Right lobe of liver (tissue), 6 donors: ENCODE measurements around the gene ALPL. TPM values are rescaled to one million over a fixed set of nuclear protein-coding genes. Genes with fewer than 3 reads are reported as not detected.

Experiments
- ATAC-seq, 4 donors: fragments of 200-7000 bp; cut with Tn5 transposase; one replicate each; pipeline ENCODE4 v1.9.1; 2020; ENCODE audit warnings: mild to moderate bottlenecking in 4 of 4, moderate library complexity in 4 of 4
- DNase-seq, 3 donors: peaks; one replicate each; pipeline ENCODE4 v3.0.0-alpha.2; 2020
- H3K27ac ChIP-seq, 3 donors: fragments of 200-600 bp; one replicate each; pipeline ENCODE4 v1.8.0; 2022
- H3K27me3 ChIP-seq, 2 donors: fragments of 200-600 bp; one replicate each; pipeline ENCODE4 v1.8.0; 2022
- H3K36me3 ChIP-seq, 4 donors: fragments of 200-600 bp; sonication (generic) in 1 of 4; one replicate each; pipeline versions ENCODE4 v1.5.1 to v1.8.0; 2017 to 2022; ENCODE audit warnings: control low read depth in 1 of 4
- H3K4me1 ChIP-seq, 4 donors: fragments of 200-600 bp; sonication (generic) in 1 of 4; one replicate each; pipeline versions ENCODE4 v1.5.1 to v1.8.0; 2017 to 2022; ENCODE audit warnings: control low read depth in 1 of 4
- H3K4me3 ChIP-seq, 3 donors: fragments of 200-600 bp; one replicate each; pipeline ENCODE4 v1.8.0; 2022
- H3K9me3 ChIP-seq, 4 donors: fragments of 200-600 bp; sonication (generic) in 1 of 4; one replicate each; pipeline versions ENCODE4 v1.5.1 to v1.8.0; 2017 to 2022; ENCODE audit warnings: control low read depth in 1 of 4
- CTCF ChIP-seq, 4 donors: fragments of 200-600 bp in 3 of 4; fragments of 450-650 bp in 1 of 4; IDR thresholded peaks; one replicate each; pipeline versions ENCODE4 v1.5.1 to v1.8.0; 2016 to 2022; ENCODE audit warnings: antibody characterized with exemption in 4 of 4, mild to moderate bottlenecking in 2 of 4
- POLR2A ChIP-seq: fragments of 450-650 bp; IDR thresholded peaks from one replicate; pipeline ENCODE4 v1.6.1; 2017; ENCODE audit warnings: antibody characterized with exemption, mild to moderate bottlenecking
- WGBS: methylation state at CpG from one replicate; pipeline ENCODE4 v1.1.6; 2018; ENCODE audit warnings: low coverage, low lambda C conversion rate; ENCODE audit not compliant: insufficient coverage; ENCODE audit errors: missing lambda C conversion rate; 5-methylcytosine and 5-hydroxymethylcytosine counted together
- intact Hi-C, 2 donors: fragments of 100-400 bp; cut with DNase I; formaldehyde crosslinking; loops; one replicate each; pipeline versions ENCODE4 v1.11.2 to v1.14.1; 2022
- total RNA-seq, 6 experiments: library from RNA; depleted of rRNA in 2 of 6; stranded (reverse); fragments of >200 nt in 2 of 6; fragmentation: NEBNext Ultra II Directional in 3 of 6; extraction: Animal tissue kit (Norgen Biotek cat#: 25700) in 3 of 6; gene quantifications; one replicate each; pipeline versions ENCODE4 v1.1.0 to v1.2.4, GENCODE V29; 2016 to 2023
- donor health status: DM: no; HTN: yes; CAD: no.
- donor health status: DM: no; HTN: no; CAD: no.
- donor health status: DM: no; HTN: no; CAD: no.
- donor health status: DM: no; HTN: yes; CAD: no.
- donor health status: DM: no; HTN: yes; CAD: no.

Gene ALPL
- total RNA-seq, 6 experiments from 2014 or later: 23.2 to 81.5 (median 48.1) TPM

GRCh38 chr1:21603177-21604138, 94.2 kb downstream of the ALPL start:
- DNase-seq (no peak), ATAC-seq (no peak)
- Histone ChIP-seq H3K9me3 (no peaks in the 10 kb centered on the region), H3K4me3 (no peak overlapping the region), H3K4me1 (no peaks in the 10 kb centered on the region), H3K27me3 (no peaks in the 10 kb centered on the region), H3K36me3 (no peaks in the 10 kb centered on the region), H3K27ac (no peak overlapping the region)
- intact Hi-C loops: no loop called here
- WGBS: 82% methylated on average over 10 of the region's 39 CpGs
- TF ChIP-seq POLR2A (no peak), CTCF (IDR thresholded peaks at IDR 0.05) (no peak)

- Histone ChIP-seq H3K4me1 (no peaks in the 10 kb centered on the region), H3K27me3 (no peaks in the 10 kb centered on the region), H3K36me3 (no peaks in the 10 kb centered on the region), H3K27ac (no peak overlapping the region), H3K9me3 (no peaks in the 10 kb centered on the region), H3K4me3 (no peak overlapping the region)
- TF ChIP-seq CTCF (IDR thresholded peaks at IDR 0.05) (no peak), POLR2A (no peak)
- 83% methylated on average over 9 of the region's 12 CpGs for WGBS
- ATAC-seq: no peak
- intact Hi-C loops: no loop called here
- no peak for DNase-seq
Measured at GRCh38 chr1:21604208-21604957, 95.2 kb downstream of the ALPL start.

GRCh38 chr1:21605012-21605715, 95.9 kb downstream of the ALPL start:
- no peak overlapping the region for H3K4me3 ChIP-seq
- TF ChIP-seq POLR2A (no peak), CTCF (IDR thresholded peaks at IDR 0.05) (no peak)
- no peaks in the 10 kb centered on the region for H3K9me3 ChIP-seq
- DNase-seq (no peak), ATAC-seq (no peak)
- intact Hi-C loops: no loop called here
- 70% methylated on average over 2 of the region's 7 CpGs for WGBS
- H3K4me1 ChIP-seq: no peaks in the 10 kb centered on the region
- no peak overlapping the region for H3K27ac ChIP-seq
- no peaks in the 10 kb centered on the region for H3K36me3 ChIP-seq
- H3K27me3 ChIP-seq: no peaks in the 10 kb centered on the region

GRCh38 chr1:21605964-21606705, 96.9 kb downstream of the ALPL start:
- H3K36me3 ChIP-seq: no peaks in the 10 kb centered on the region
- DNase-seq: no peak
- no CpG with 5 or more reads among the region's 15 CpGs for WGBS
- no peaks in the 10 kb centered on the region for H3K4me1 ChIP-seq
- H3K9me3 ChIP-seq: no peaks in the 10 kb centered on the region
- intact Hi-C loops: no loop called here
- no peak for ATAC-seq
- no peaks in the 10 kb centered on the region for H3K27me3 ChIP-seq
- H3K4me3 ChIP-seq: no peak overlapping the region
- H3K27ac ChIP-seq: no peak overlapping the region
- TF ChIP-seq POLR2A: no peak
- TF ChIP-seq CTCF (IDR thresholded peaks at IDR 0.05): no peak
